Ascending aorta (tissue), 2 donors: ENCODE data around the gene PXMP4. TPM values are rescaled to one million over a fixed set of nuclear protein-coding genes. Genes with fewer than 3 reads are reported as not detected.

Experiments used
- DNase-seq, 2 donors: peaks; one replicate each; pipeline ENCODE4 v3.0.0-alpha.2; 2019; ENCODE audit warnings: low spot score in 2 of 2
- H3K27ac ChIP-seq, 2 donors: fragments of 200-600 bp; sonication (generic); one replicate each; pipeline ENCODE4 v1.5.1; 2016 to 2017; ENCODE audit warnings: mild to moderate bottlenecking in 1 of 2
- H3K27me3 ChIP-seq: fragments of 200-600 bp; sonication (generic); one replicate; pipeline ENCODE4 v1.5.1; 2017
- H3K36me3 ChIP-seq, 2 donors: fragments of 200-600 bp; sonication (generic); one replicate each; pipeline ENCODE4 v1.5.1; 2016
- H3K4me1 ChIP-seq, 2 donors: fragments of 200-600 bp; sonication (generic); one replicate each; pipeline ENCODE4 v1.5.1; 2016 to 2017; ENCODE audit warnings: mild to moderate bottlenecking in 1 of 2
- H3K4me3 ChIP-seq, 2 donors: fragments of 200-600 bp; sonication (generic); one replicate each; pipeline ENCODE4 v1.5.1; 2016 to 2017; ENCODE audit warnings: mild to moderate bottlenecking in 1 of 2
- H3K9me3 ChIP-seq, 2 donors: fragments of 200-600 bp; sonication (generic); one replicate each; pipeline ENCODE4 v1.5.1; 2016
- intact Hi-C: fragments of 100-400 bp; cut with DNase I; formaldehyde crosslinking; loops from one replicate; pipeline ENCODE4 v1.15.1; 2023
- total RNA-seq: library from RNA; depleted of rRNA; stranded (reverse); fragments of >200 nt; gene quantifications from one replicate; pipeline ENCODE4 v1.1.0, GENCODE V29; 2016
- TF ChIP-seq, protein P1 (sequence below), 3 experiments: fragments of 200-600 bp in 2 of 3; fragments of 450-650 bp in 1 of 3; sonication (generic) in 2 of 3; IDR thresholded peaks; one replicate each; pipeline ENCODE4 v1.5.1; 2016 to 2019; ENCODE audit warnings: antibody characterized with exemption in 3 of 3, mild to moderate bottlenecking in 1 of 3, moderate library complexity in 1 of 3

Gene PXMP4
- total RNA-seq, 1 donor from 2014 or later, result 38.0 TPM

DNA sequence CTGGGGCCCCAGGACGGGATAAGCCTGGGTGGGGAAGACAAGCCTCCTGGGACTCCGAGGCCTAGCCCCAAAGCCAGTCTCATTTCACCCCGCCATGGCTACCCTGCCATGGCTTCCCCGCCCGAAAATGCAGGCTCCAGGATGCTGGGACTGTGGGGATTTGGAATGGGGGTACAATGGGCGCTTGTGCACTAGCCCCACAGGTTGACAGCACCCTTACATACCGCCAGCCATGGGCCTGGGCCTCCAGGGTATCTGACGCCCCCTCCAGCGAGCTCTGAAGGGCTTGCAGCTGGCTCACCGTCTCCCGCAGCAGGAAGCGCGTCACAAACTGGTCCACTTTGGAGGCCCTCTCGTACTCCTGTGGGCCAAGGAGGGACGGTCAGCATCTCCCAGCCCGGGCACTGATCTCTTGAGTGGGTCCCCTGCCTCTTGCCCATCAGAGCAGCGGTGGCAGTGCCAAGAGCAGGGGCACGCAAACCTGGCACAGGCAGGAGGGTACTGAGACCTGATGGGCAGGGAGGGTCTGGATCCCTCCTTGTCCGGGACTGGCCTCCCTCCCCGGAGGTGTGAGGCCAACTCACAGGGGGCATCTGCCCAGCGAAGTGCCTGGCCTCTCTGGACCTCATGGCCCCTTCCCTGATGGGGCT, 60.0 kb downstream of the PXMP4 start:
- Histone ChIP-seq H3K27ac (no peak overlapping the region), H3K4me3 (no peak overlapping the region), H3K27me3 (no peaks in the 10 kb centered on the region), H3K36me3 (peaks cover 33 to 36% of the 10 kb centered on the region in 2 donors), H3K4me1 (peaks cover 5 to 13% of the 10 kb centered on the region in 2 donors), H3K9me3 (no peaks in the 10 kb centered on the region)
- TF ChIP-seq, protein P1, sequence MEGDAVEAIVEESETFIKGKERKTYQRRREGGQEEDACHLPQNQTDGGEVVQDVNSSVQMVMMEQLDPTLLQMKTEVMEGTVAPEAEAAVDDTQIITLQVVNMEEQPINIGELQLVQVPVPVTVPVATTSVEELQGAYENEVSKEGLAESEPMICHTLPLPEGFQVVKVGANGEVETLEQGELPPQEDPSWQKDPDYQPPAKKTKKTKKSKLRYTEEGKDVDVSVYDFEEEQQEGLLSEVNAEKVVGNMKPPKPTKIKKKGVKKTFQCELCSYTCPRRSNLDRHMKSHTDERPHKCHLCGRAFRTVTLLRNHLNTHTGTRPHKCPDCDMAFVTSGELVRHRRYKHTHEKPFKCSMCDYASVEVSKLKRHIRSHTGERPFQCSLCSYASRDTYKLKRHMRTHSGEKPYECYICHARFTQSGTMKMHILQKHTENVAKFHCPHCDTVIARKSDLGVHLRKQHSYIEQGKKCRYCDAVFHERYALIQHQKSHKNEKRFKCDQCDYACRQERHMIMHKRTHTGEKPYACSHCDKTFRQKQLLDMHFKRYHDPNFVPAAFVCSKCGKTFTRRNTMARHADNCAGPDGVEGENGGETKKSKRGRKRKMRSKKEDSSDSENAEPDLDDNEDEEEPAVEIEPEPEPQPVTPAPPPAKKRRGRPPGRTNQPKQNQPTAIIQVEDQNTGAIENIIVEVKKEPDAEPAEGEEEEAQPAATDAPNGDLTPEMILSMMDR (IDR thresholded peaks at IDR 0.05), result no peak
- intact Hi-C loops, result no loop called here
- DNase-seq, result peak in 1 of 2 donors; percentile 60

DNA sequence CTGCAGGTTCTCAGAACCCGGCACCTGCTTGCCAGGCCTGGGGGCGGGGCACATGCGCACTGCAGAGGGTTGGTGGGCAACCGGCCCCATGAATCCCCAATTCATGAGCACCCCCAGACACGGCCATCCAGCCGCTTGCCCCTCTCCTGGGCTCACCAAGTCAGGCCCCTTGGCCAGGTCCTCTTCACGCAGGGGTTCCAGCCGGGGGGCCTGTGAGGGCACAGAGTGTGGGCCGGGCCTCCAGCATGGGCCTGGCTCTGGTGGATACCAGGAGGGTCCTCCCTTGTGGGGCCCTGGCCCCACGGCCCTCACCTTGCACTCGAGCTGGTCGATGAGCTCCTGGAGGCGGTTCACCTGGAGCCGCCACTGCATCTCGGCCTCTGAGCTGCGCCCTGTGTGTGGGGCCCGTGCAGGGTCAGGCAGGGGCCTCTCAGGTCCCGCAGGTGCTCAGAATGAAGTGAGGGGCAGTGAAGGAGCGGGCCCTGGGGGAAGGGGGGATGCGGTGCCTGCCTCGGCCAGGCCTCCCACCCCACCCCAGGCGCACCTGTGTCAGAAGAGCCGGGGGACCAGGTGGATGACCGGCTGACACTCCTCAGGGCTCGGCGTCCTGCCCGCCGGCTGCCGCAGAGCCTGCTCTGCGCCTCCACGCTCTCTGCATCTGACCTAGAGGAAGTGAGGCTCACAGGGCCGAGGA, 60.6 kb downstream of the PXMP4 start:
- TF ChIP-seq, protein P1 (IDR thresholded peaks at IDR 0.05), result no peak
- H3K4me3 ChIP-seq, result no peak overlapping the region
- H3K4me1 ChIP-seq, result peaks cover 5 to 9% of the 10 kb centered on the region in 2 donors
- no peak overlapping the region for H3K27ac ChIP-seq
- DNase-seq, result peak in 1 of 2 donors; percentile 58
- no peaks in the 10 kb centered on the region for H3K9me3 ChIP-seq
- H3K27me3 ChIP-seq, result no peaks in the 10 kb centered on the region
- intact Hi-C loops, result no loop called here
- H3K36me3 ChIP-seq, result peaks cover 33 to 36% of the 10 kb centered on the region in 2 donors

DNA sequence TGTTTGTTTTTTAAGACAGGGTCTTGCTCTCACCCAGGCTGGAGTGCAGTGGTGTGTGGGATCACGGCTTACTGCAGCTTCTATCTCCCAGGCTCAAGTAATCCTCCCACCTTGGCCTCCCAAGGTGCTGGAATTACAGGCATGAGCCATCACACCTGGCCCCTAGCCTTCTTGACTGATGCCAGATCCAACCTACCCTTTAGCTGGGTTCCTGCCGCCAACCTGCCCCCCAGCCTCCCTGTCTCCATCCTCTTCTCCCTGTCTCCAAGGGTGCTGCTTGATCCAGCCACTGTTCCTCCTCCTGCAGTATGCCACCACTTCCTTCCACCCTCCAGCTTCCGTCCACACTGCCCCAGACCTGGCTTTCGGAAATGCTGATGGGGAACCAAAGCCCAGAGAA, 61.2 kb downstream of the PXMP4 start:
- intact Hi-C loops, result no loop called here
- H3K27me3 ChIP-seq, result no peaks in the 10 kb centered on the region

DNA sequence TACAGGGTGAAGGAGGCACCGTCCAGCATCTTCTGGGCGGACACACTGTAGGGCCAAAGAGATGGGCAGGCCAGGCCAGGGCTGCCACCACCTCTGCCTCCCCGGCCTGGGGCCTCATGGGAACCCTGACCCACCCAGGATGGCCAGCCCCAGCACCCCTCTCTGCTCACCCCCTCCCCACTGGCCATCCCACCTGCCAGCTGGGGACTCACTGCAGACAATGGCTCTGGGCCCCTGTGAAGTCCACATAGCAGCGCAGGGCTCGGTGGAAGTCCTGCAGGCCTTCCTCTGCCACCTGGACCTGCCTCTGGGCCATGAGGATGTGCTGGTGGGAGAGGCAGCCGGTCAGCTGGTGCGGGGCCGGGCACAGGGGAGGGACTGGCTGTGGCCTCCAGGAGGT, 61.6 kb downstream of the PXMP4 start:
- intact Hi-C loops, result no loop called here
- TF ChIP-seq, protein P1 (IDR thresholded peaks at IDR 0.05), result no peak

More for the DNA sequence above, 61.2 kb downstream of the PXMP4 start:
- peaks cover 33 to 36% of the 10 kb centered on the region in 2 donors for H3K36me3 ChIP-seq
- DNase-seq, result no peak
- TF ChIP-seq, protein P1 (IDR thresholded peaks at IDR 0.05), result no peak
- H3K4me1 ChIP-seq, result peaks cover 3 to 5% of the 10 kb centered on the region in 2 donors
- no peak overlapping the region for H3K4me3 ChIP-seq
- no peak overlapping the region for H3K27ac ChIP-seq
- no peaks in the 10 kb centered on the region for H3K9me3 ChIP-seq

DNA sequence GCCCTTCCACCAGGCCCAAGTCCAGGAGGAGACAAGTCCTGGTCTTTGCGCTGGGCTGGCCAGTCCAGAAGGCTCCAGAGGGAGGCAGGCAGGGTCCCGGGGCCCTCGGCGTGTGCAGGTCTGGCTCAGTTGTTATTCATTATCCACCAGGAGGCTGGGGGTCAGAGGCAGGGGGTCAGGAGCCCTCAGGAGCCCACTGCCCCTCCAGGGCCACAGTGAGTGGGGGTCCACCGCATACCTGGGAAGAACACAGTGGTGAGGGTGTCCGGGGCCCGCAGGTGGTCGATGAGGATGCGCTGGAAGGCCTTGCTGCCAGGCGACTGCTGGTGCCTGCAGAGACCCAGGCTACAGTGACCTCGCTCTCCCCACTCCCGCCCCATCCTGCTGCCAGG, 62.4 kb downstream of the PXMP4 start:
- no peak overlapping the region for H3K4me3 ChIP-seq
- H3K9me3 ChIP-seq, result no peaks in the 10 kb centered on the region
- H3K27me3 ChIP-seq, result no peaks in the 10 kb centered on the region
- intact Hi-C loops, result no loop called here
- no peak for DNase-seq
- peaks cover under 1 to 4% of the 10 kb centered on the region in 2 donors for H3K4me1 ChIP-seq
- H3K36me3 ChIP-seq, result peaks cover 33 to 36% of the 10 kb centered on the region in 2 donors
- H3K27ac ChIP-seq, result no peak overlapping the region
- TF ChIP-seq, protein P1 (IDR thresholded peaks at IDR 0.05), result no peak

More for the DNA sequence above, 61.6 kb downstream of the PXMP4 start:
- no peaks in the 10 kb centered on the region for H3K27me3 ChIP-seq
- H3K4me1 ChIP-seq, result peaks cover 3 to 7% of the 10 kb centered on the region in 2 donors
- H3K4me3 ChIP-seq, result no peak overlapping the region
- no peaks in the 10 kb centered on the region for H3K9me3 ChIP-seq
- peaks cover 33 to 36% of the 10 kb centered on the region in 2 donors for H3K36me3 ChIP-seq
- no peak for DNase-seq
- no peak overlapping the region for H3K27ac ChIP-seq
